MG63 (cell line): ENCODE data around the gene DCAF17. TPM values are rescaled to one million over a fixed set of nuclear protein-coding genes. Genes with fewer than 3 reads are reported as not detected.
"Not testable (repeated sequence)": the region's sequence is repeated elsewhere in the genome, so short reads cannot be mapped to it uniquely, and the experiment has no call there.

ENCODE experiments used
- DNase-seq: peaks from one replicate; pipeline ENCODE4 v3.0.0-alpha.2; 2020
- H3K27me3 ChIP-seq: fragments of 250-450 bp; sonication (Bioruptor Pico); 2 replicates; pipeline ENCODE4 v1.5.1; 2020; ENCODE audit warnings: mild to moderate bottlenecking, moderate library complexity
- H3K36me3 ChIP-seq: fragments of 250-450 bp; sonication (Bioruptor Pico); 2 replicates; pipeline ENCODE4 v1.5.1; 2020; ENCODE audit warnings: mild to moderate bottlenecking, moderate library complexity
- H3K4me3 ChIP-seq: fragments of 250-450 bp; sonication (Bioruptor Pico); 2 replicates; pipeline ENCODE4 v1.5.1; 2020; ENCODE audit warnings: mild to moderate bottlenecking, moderate library complexity
- H3K9me3 ChIP-seq: fragments of 250-450 bp; sonication (Bioruptor Pico); 2 replicates; pipeline ENCODE4 v1.5.1; 2020; ENCODE audit warnings: mild to moderate bottlenecking, moderate library complexity
- total RNA-seq: library from RNA; depleted of rRNA; stranded (reverse); fragments of >200 nt; shearing (Covaris generic); gene quantifications from 2 replicates; pipeline ENCODE4 v1.2.3, GENCODE V29; 2014; ENCODE audit warnings: low replicate concordance

Gene DCAF17
- total RNA-seq, 1 experiment from 2014 or later, result 13.8 TPM

GRCh38 chr2:171406044-171406443 is 28.0 kb upstream of the DCAF17 start:
- H3K9me3 ChIP-seq, result peaks cover 6% of the 10 kb centered on the region
- DNase-seq, result no peak
- H3K27me3 ChIP-seq, result no peaks in the 10 kb centered on the region
- H3K4me3 ChIP-seq, result no peak overlapping the region
- peaks cover 18% of the 10 kb centered on the region for H3K36me3 ChIP-seq

- peaks cover under 1% of the 10 kb centered on the region for H3K9me3 ChIP-seq
- no peaks in the 10 kb centered on the region for H3K27me3 ChIP-seq
- no peak overlapping the region for H3K4me3 ChIP-seq
- H3K36me3 ChIP-seq, result peaks cover 8% of the 10 kb centered on the region
- DNase-seq, result no peak
These were observed 26.9 kb upstream of the DCAF17 start for GRCh38 chr2:171407030-171407675.

- no peak for DNase-seq
- no peak overlapping the region for H3K4me3 ChIP-seq
- no peaks in the 10 kb centered on the region; the same call in 1 of the 2 replicates for H3K9me3 ChIP-seq
- H3K36me3 ChIP-seq, result peaks cover 3% of the 10 kb centered on the region
- H3K27me3 ChIP-seq, result no peaks in the 10 kb centered on the region
These were observed 26.4 kb upstream of the DCAF17 start for GRCh38 chr2:171407676-171408044.

GRCh38 chr2:171409436-171409971 is 24.5 kb upstream of the DCAF17 start:
- peak overlapping the region; percentile 24 for H3K4me3 ChIP-seq
- H3K36me3 ChIP-seq, result peaks cover 2% of the 10 kb centered on the region; the same call in 1 of the 2 replicates
- H3K9me3 ChIP-seq, result no peaks in the 10 kb centered on the region
- no peaks in the 10 kb centered on the region for H3K27me3 ChIP-seq
- peak; percentile 37 for DNase-seq

GRCh38 chr2:171410101-171410500 is 23.9 kb upstream of the DCAF17 start:
- H3K9me3 ChIP-seq, result no peaks in the 10 kb centered on the region
- no peak overlapping the region for H3K4me3 ChIP-seq
- no peaks in the 10 kb centered on the region for H3K27me3 ChIP-seq
- H3K36me3 ChIP-seq, result no peaks in the 10 kb centered on the region; the same call in 1 of the 2 replicates
- peak; percentile 43 for DNase-seq

- H3K36me3 ChIP-seq, result no peaks in the 10 kb centered on the region; the same call in 1 of the 2 replicates
- H3K9me3 ChIP-seq, result no peaks in the 10 kb centered on the region
- no peaks in the 10 kb centered on the region for H3K27me3 ChIP-seq
- no peak for DNase-seq
- H3K4me3 ChIP-seq, result no peak overlapping the region
These were observed 23.4 kb upstream of the DCAF17 start for GRCh38 chr2:171410624-171411023.

- Histone ChIP-seq H3K27me3 (no peaks in the 10 kb centered on the region), H3K9me3 (no peaks in the 10 kb centered on the region)
- DNase-seq, result no peak
These were observed 22.8 kb upstream of the DCAF17 start for GRCh38 chr2:171411214-171411613.

GRCh38 chr2:171411791-171412483 is 22.1 kb upstream of the DCAF17 start:
- no peak for DNase-seq
- Histone ChIP-seq H3K36me3 (no peaks in the 10 kb centered on the region; the same call in 1 of the 2 replicates), H3K4me3 (no peak overlapping the region), H3K27me3 (no peaks in the 10 kb centered on the region), H3K9me3 (no peaks in the 10 kb centered on the region)

More at GRCh38 chr2:171411214-171411613, 22.8 kb upstream of the DCAF17 start:
- no peaks in the 10 kb centered on the region; the same call in 1 of the 2 replicates for H3K36me3 ChIP-seq
- no peak overlapping the region for H3K4me3 ChIP-seq

GRCh38 chr2:171412571-171413175 is 21.4 kb upstream of the DCAF17 start:
- Histone ChIP-seq H3K9me3 (no peaks in the 10 kb centered on the region), H3K36me3 (no peaks in the 10 kb centered on the region), H3K4me3 (no peak overlapping the region), H3K27me3 (no peaks in the 10 kb centered on the region)
- no peak for DNase-seq

GRCh38 chr2:171414645-171415044 is 19.4 kb upstream of the DCAF17 start:
- not testable (repeated sequence) for H3K4me3 ChIP-seq, H3K36me3 ChIP-seq, DNase-seq

GRCh38 chr2:171416009-171416926 is 17.8 kb upstream of the DCAF17 start:
- Histone ChIP-seq H3K27me3 (no peaks in the 10 kb centered on the region), H3K4me3 (no peak overlapping the region), H3K9me3 (no peaks in the 10 kb centered on the region), H3K36me3 (no peaks in the 10 kb centered on the region)
- peak; percentile 91 for DNase-seq

More at GRCh38 chr2:171414645-171415044, 19.4 kb upstream of the DCAF17 start:
- H3K27me3 ChIP-seq, H3K9me3 ChIP-seq: not testable (repeated sequence)

- Histone ChIP-seq H3K36me3 (peaks cover 8% of the 10 kb centered on the region), H3K9me3 (peaks cover 7% of the 10 kb centered on the region), H3K27me3 (no peaks in the 10 kb centered on the region), H3K4me3 (no peak overlapping the region)
- no peak for DNase-seq
These were observed 14.7 kb upstream of the DCAF17 start for GRCh38 chr2:171419333-171419732.

GRCh38 chr2:171420728-171421563 is 13.1 kb upstream of the DCAF17 start:
- DNase-seq, result no peak
- H3K27me3 ChIP-seq, result no peaks in the 10 kb centered on the region
- H3K4me3 ChIP-seq, result no peak overlapping the region
- peaks cover 10% of the 10 kb centered on the region for H3K36me3 ChIP-seq
- peaks cover 7% of the 10 kb centered on the region for H3K9me3 ChIP-seq

GRCh38 chr2:171422710-171423495 is 11.1 kb upstream of the DCAF17 start:
- H3K9me3 ChIP-seq, DNase-seq, H3K4me3 ChIP-seq, H3K27me3 ChIP-seq: not testable (repeated sequence)
- H3K36me3 ChIP-seq, result peaks cover 10% of the 10 kb centered on the region
